CD14-positive monocyte (primary cell): ENCODE results near the gene DMP1. TPM values are rescaled to one million over a fixed set of nuclear protein-coding genes. Genes with fewer than 3 reads are reported as not detected.

Experiments used
- DNase-seq, 3 donors: peaks; one replicate each; pipeline ENCODE4 v3.0.0-alpha.2; 2011 to 2022
- H2AFZ ChIP-seq: 2 replicates; pipeline ENCODE4 v1.6.0; 2012; ENCODE audit warnings: mild to moderate bottlenecking, low read depth, low read length, inconsistent platforms; ENCODE audit not compliant: insufficient read depth, poor library complexity, severe bottlenecking
- H3K27ac ChIP-seq, 2 donors: 1 replicate in 1 of 2; 2 replicates in 1 of 2; pipeline ENCODE4 v1.5.1; 2012 to 2013; ENCODE audit warnings: low read length in 2 of 2, control low read depth in 1 of 2, inconsistent platforms in 1 of 2, low read depth in 1 of 2, mild to moderate bottlenecking in 1 of 2
- H3K27me3 ChIP-seq, 2 donors: one replicate each; pipeline versions ENCODE4 v1.6.0 to v1.6.1; 2011 to 2013; ENCODE audit warnings: low read length in 2 of 2; ENCODE audit not compliant: control insufficient read depth in 2 of 2, insufficient read depth in 2 of 2
- H3K36me3 ChIP-seq, 2 donors: replicated peaks in 1 of 2; 1 replicate in 1 of 2; 2 replicates in 1 of 2; pipeline versions ENCODE4 v1.5.1 to v1.6.1; 2012 to 2013; ENCODE audit warnings: low read length in 2 of 2, control low read depth in 1 of 2, inconsistent platforms in 1 of 2, mild to moderate bottlenecking in 1 of 2; ENCODE audit not compliant: insufficient read depth in 2 of 2, control insufficient read depth in 1 of 2
- H3K4me1 ChIP-seq, 2 donors: 1 replicate in 1 of 2; 2 replicates in 1 of 2; pipeline versions ENCODE4 v1.5.1 to v1.6.1; 2012 to 2013; ENCODE audit warnings: low read length in 2 of 2, control low read depth in 1 of 2, inconsistent platforms in 1 of 2, mild to moderate bottlenecking in 1 of 2, moderate library complexity in 1 of 2; ENCODE audit not compliant: insufficient read depth in 2 of 2, control insufficient read depth in 1 of 2
- H3K4me2 ChIP-seq: replicated peaks from 2 replicates; pipeline ENCODE3; 2012; ENCODE audit warnings: low read length, moderate library complexity, mild to moderate bottlenecking; ENCODE audit not compliant: poor library complexity, severe bottlenecking; ENCODE audit errors: extremely low read depth
- H3K4me3 ChIP-seq, 3 experiments: fragments of 200-600 bp in 1 of 3; sonication (generic) in 1 of 3; replicated peaks in 1 of 3; 1 replicate in 2 of 3; 2 replicates in 1 of 3; pipeline ENCODE4 v1.5.1; 2011 to 2013; ENCODE audit warnings: low read length in 3 of 3, mild to moderate bottlenecking in 3 of 3, control low read depth in 2 of 3, low read depth in 2 of 3, inconsistent platforms in 1 of 3, moderate library complexity in 1 of 3
- H3K79me2 ChIP-seq: 2 replicates; pipeline ENCODE4 v1.6.0; 2012; ENCODE audit warnings: mild to moderate bottlenecking, control low read depth, inconsistent platforms, low read length, moderate library complexity; ENCODE audit not compliant: insufficient read depth
- H3K9ac ChIP-seq: 2 replicates; pipeline ENCODE4 v1.6.0; 2017; ENCODE audit warnings: low read length, mild to moderate bottlenecking; ENCODE audit not compliant: insufficient read depth, poor library complexity, severe bottlenecking
- H3K9me3 ChIP-seq, 2 donors: replicated peaks in 1 of 2; 1 replicate in 1 of 2; 2 replicates in 1 of 2; pipeline versions ENCODE4 v1.5.1 to v1.6.1; 2012 to 2013; ENCODE audit warnings: low read length in 2 of 2, control low read depth in 1 of 2; ENCODE audit not compliant: control insufficient read depth in 1 of 2, insufficient read depth in 1 of 2
- H4K20me1 ChIP-seq: 2 replicates; pipeline ENCODE4 v1.6.0; 2012; ENCODE audit warnings: mild to moderate bottlenecking, low read length, control low read depth, moderate library complexity; ENCODE audit not compliant: insufficient read depth
- H3K27ac Mint-ChIP-seq, 7 donors: one replicate each; pipeline ENCODE4 v1.8.0; 2020; ENCODE audit warnings: mild to moderate bottlenecking in 7 of 7, mixed read lengths in 7 of 7, moderate library complexity in 6 of 7, inconsistent platforms in 2 of 7
- H3K27me3 Mint-ChIP-seq, 3 donors: one replicate each; pipeline ENCODE4 v1.8.0; 2021 to 2022; ENCODE audit warnings: low read depth in 3 of 3, mild to moderate bottlenecking in 3 of 3, mixed read lengths in 3 of 3, moderate library complexity in 3 of 3, inconsistent platforms in 1 of 3
- H3K36me3 Mint-ChIP-seq, 2 donors: one replicate each; pipeline ENCODE4 v1.8.0; 2020; ENCODE audit warnings: mixed read lengths in 2 of 2, inconsistent platforms in 1 of 2, mild to moderate bottlenecking in 1 of 2
- H3K4me1 Mint-ChIP-seq: one replicate; pipeline ENCODE4 v1.8.0; 2020; ENCODE audit warnings: mild to moderate bottlenecking, mixed read lengths
- H3K4me3 Mint-ChIP-seq, 2 donors: one replicate each; pipeline ENCODE4 v1.8.0; 2020; ENCODE audit warnings: mild to moderate bottlenecking in 2 of 2, mixed read lengths in 2 of 2, moderate library complexity in 1 of 2
- H3K9me3 Mint-ChIP-seq, 7 donors: one replicate each; pipeline ENCODE4 v1.8.0; 2020 to 2022; ENCODE audit warnings: mixed read lengths in 7 of 7, mild to moderate bottlenecking in 6 of 7, moderate library complexity in 6 of 7, inconsistent platforms in 2 of 7
- WGBS: methylation state at CpG from one replicate; pipeline ENCODE4 v1.1.5; 2013; ENCODE audit warnings: missing lambda C conversion rate; ENCODE audit not compliant: insufficient coverage; 5-methylcytosine and 5-hydroxymethylcytosine counted together
- intact Hi-C, 2 donors: fragments of 100-400 bp; cut with micrococcal nuclease; formaldehyde crosslinking; loops; one replicate each; pipeline versions ENCODE4 v1.15.0 to v1.15.1; 2023
- polyA plus RNA-seq, 3 donors: library from polyadenylated mRNA; depleted of rRNA in 1 of 3; unstranded in 2 of 3; stranded (reverse) in 1 of 3; fragments of 300-500 nt in 2 of 3; fragments of >200 nt in 1 of 3; fragmentation: Illumina TruSeq in 2 of 3; gene quantifications; 1 replicate in 2 of 3; 2 replicates in 1 of 3; pipeline ENCODE4 v1.2.3, GENCODE V29; 2012 to 2021
- TF ChIP-seq, protein P1 (sequence below): fragments of 200-600 bp; IDR thresholded peaks from one replicate; pipeline ENCODE4 v1.8.0; 2022; ENCODE audit warnings: antibody characterized with exemption, mild to moderate bottlenecking

The DMP1 gene
- polyA plus RNA-seq, 3 donors: not detected

- Histone ChIP-seq H3K79me2 (no peaks in the 10 kb centered on the region), H3K27ac (no peak overlapping the region), H3K4me1 (no peaks in the 10 kb centered on the region), H3K4me3 (no peak overlapping the region), H3K9me3 (no peaks in the 10 kb centered on the region), H3K9ac (no peak overlapping the region), H3K27me3 (peaks cover 0 to 3% of the 10 kb centered on the region in 2 donors), H3K4me2 (no peak overlapping the region), H2AFZ (no peak overlapping the region), H3K36me3 (no peaks in the 10 kb centered on the region), H4K20me1 (no peaks in the 10 kb centered on the region)
- no peaks in the 10 kb centered on the region for H3K4me1 Mint-ChIP-seq
- TF ChIP-seq, protein P1, sequence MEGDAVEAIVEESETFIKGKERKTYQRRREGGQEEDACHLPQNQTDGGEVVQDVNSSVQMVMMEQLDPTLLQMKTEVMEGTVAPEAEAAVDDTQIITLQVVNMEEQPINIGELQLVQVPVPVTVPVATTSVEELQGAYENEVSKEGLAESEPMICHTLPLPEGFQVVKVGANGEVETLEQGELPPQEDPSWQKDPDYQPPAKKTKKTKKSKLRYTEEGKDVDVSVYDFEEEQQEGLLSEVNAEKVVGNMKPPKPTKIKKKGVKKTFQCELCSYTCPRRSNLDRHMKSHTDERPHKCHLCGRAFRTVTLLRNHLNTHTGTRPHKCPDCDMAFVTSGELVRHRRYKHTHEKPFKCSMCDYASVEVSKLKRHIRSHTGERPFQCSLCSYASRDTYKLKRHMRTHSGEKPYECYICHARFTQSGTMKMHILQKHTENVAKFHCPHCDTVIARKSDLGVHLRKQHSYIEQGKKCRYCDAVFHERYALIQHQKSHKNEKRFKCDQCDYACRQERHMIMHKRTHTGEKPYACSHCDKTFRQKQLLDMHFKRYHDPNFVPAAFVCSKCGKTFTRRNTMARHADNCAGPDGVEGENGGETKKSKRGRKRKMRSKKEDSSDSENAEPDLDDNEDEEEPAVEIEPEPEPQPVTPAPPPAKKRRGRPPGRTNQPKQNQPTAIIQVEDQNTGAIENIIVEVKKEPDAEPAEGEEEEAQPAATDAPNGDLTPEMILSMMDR: no peak
- no peak overlapping the region for H3K4me3 Mint-ChIP-seq
- peaks cover 0 to 2% (median 0%) of the 10 kb centered on the region in 3 donors for H3K27me3 Mint-ChIP-seq
- H3K36me3 Mint-ChIP-seq: no peaks in the 10 kb centered on the region
- peaks cover 0 to 2% (median 0%) of the 10 kb centered on the region in 7 donors for H3K9me3 Mint-ChIP-seq
- H3K27ac Mint-ChIP-seq: no peak overlapping the region
- DNase-seq: no peak
- intact Hi-C loops: no loop called here
These were observed 29.6 kb upstream of the DMP1 start for GRCh38 chr4:87620491-87620890.

GRCh38 chr4:87622303-87622702, 27.8 kb upstream of the DMP1 start:
- no peak overlapping the region for H2AFZ ChIP-seq

More at GRCh38 chr4:87622303-87622702, 27.8 kb upstream of the DMP1 start:
- no peak overlapping the region for H3K27ac ChIP-seq
- H4K20me1 ChIP-seq: no peaks in the 10 kb centered on the region
- no peak overlapping the region for H3K4me2 ChIP-seq
- Mint-ChIP-seq H3K4me1 (no peaks in the 10 kb centered on the region), H3K36me3 (no peaks in the 10 kb centered on the region), H3K4me3 (no peak overlapping the region), H3K27ac (no peak overlapping the region), H3K27me3 (peaks cover 0 to 2% (median 0%) of the 10 kb centered on the region in 3 donors), H3K9me3 (no peaks in the 10 kb centered on the region)
- WGBS: 92% methylated on average over 7 of the region's 8 CpGs
- no peaks in the 10 kb centered on the region for H3K9me3 ChIP-seq
- peaks cover 0 to 3% of the 10 kb centered on the region in 2 donors for H3K27me3 ChIP-seq
- no peaks in the 10 kb centered on the region for H3K36me3 ChIP-seq
- no peaks in the 10 kb centered on the region for H3K79me2 ChIP-seq
- intact Hi-C loops: no loop called here
- H3K4me3 ChIP-seq: no peak overlapping the region
- DNase-seq: no peak
- H3K4me1 ChIP-seq: no peaks in the 10 kb centered on the region
- no peak overlapping the region for H3K9ac ChIP-seq
- TF ChIP-seq, protein P1: no peak
